HCT116 (cell line): ENCODE measurements around the gene ARL5A. TPM values are rescaled to one million over a fixed set of nuclear protein-coding genes. Genes with fewer than 3 reads are reported as not detected.

ENCODE experiments used
- ATAC-seq: fragments of 200-7000 bp; cut with Tn5 transposase; 2 replicates; pipeline ENCODE4 v1.9.1; 2020; ENCODE audit warnings: mild to moderate bottlenecking, moderate library complexity
- BruUV-seq: library from RNA; stranded (reverse); fragments of 400-500 nt; replicated peaks from 2 replicates; lab custom pipeline; 2021; lab: Mats Ljungman, UMichigan
- CTCF ChIA-PET: fragments of 300-600 bp; sonication (Branson Sonifier 250); formaldehyde crosslinking; loops from one replicate; lab custom pipeline; 2021; ENCODE audit warnings: antibody characterized with exemption; lab: Charles Lee
- POLR2A ChIA-PET: fragments of 300-600, 350-600 bp; sonication (Branson Sonifier 250); formaldehyde crosslinking; loops from one replicate; lab custom pipeline; 2021; ENCODE audit warnings: antibody characterized with exemption; lab: Charles Lee
- RAD21 ChIA-PET, 2 experiments: fragments of 300-600 bp; sonication (Branson Sonifier 250); formaldehyde crosslinking; loops; one replicate each; lab custom pipeline; 2023; ENCODE audit warnings: low total read pairs in 2 of 2; ENCODE audit not compliant: uncharacterized antibody in 2 of 2, unreplicated experiment in 2 of 2, low non-redundant PET in 1 of 2; lab: Charles Lee
- DNase-seq: peaks from one replicate; pipeline ENCODE4 v3.0.0-alpha.2; 2010; ENCODE audit warnings: low read depth, low spot score
- H2AFZ ChIP-seq: fragments of 200-600 bp; shearing (Covaris generic), sonication (generic); 2 replicates; pipeline ENCODE4 v1.6.1; 2017; ENCODE audit warnings: low read depth, mixed run types, mixed read lengths, antibody characterized with exemption, low read length; ENCODE audit not compliant: poor library complexity, severe bottlenecking
- H3K27ac ChIP-seq: 2 replicates; pipeline ENCODE4 v1.5.1; 2012; ENCODE audit warnings: low read depth, low read length
- H3K27me3 ChIP-seq: fragments of 200-600 bp; sonication (generic); 2 replicates; pipeline ENCODE4 v1.6.1; 2016; ENCODE audit warnings: mixed run types, low read length, mixed read lengths; ENCODE audit not compliant: insufficient read depth
- H3K36me3 ChIP-seq, 2 experiments: fragments of 200-500 bp in 1 of 2; fragments of 200-600 bp in 1 of 2; sonication (Bioruptor generic) in 1 of 2; sonication (generic) in 1 of 2; 2 replicates each; pipeline versions ENCODE4 v1.5.1 to v1.6.1; 2014 to 2016; ENCODE audit warnings: low read length in 2 of 2, inconsistent platforms in 1 of 2, mixed read lengths in 1 of 2, mixed run types in 1 of 2; ENCODE audit not compliant: insufficient read depth in 2 of 2, control insufficient read depth in 1 of 2
- H3K4me1 ChIP-seq, 2 experiments: fragments of 200-600 bp in 1 of 2; sonication (generic) in 1 of 2; 2 replicates each; pipeline versions ENCODE4 v1.5.1 to v1.6.1; 2012 to 2017; ENCODE audit warnings: low read length in 2 of 2, inconsistent platforms in 1 of 2, mild to moderate bottlenecking in 1 of 2, mixed read lengths in 1 of 2, mixed run types in 1 of 2, moderate library complexity in 1 of 2; ENCODE audit not compliant: insufficient read depth in 2 of 2, control insufficient read depth in 1 of 2
- H3K4me2 ChIP-seq: fragments of 200-600 bp; sonication (generic); 2 replicates; pipeline ENCODE4 v1.6.1; 2017; ENCODE audit warnings: mixed run types, low read length, mixed read lengths
- H3K4me3 ChIP-seq, 2 experiments: fragments of 200-600 bp in 1 of 2; sonication (generic) in 1 of 2; replicated peaks in 1 of 2; 2 replicates each; pipeline ENCODE4 v1.5.1; 2011 to 2016; ENCODE audit warnings: low read length in 2 of 2, control low read depth in 1 of 2, low read depth in 1 of 2, mild to moderate bottlenecking in 1 of 2, mixed read lengths in 1 of 2, mixed run types in 1 of 2
- H3K79me2 ChIP-seq: fragments of 200-600 bp; sonication (generic); 2 replicates; pipeline ENCODE4 v1.6.1; 2017; ENCODE audit warnings: mild to moderate bottlenecking, mixed run types, low read length, moderate library complexity, mixed read lengths; ENCODE audit not compliant: insufficient read depth
- H3K9ac ChIP-seq: fragments of 200-600 bp; sonication (generic); 2 replicates; pipeline ENCODE4 v1.6.1; 2016; ENCODE audit warnings: low read length, mixed read lengths
- H3K9me2 ChIP-seq: fragments of 200-600 bp; sonication (generic), shearing (Covaris generic); 2 replicates; pipeline ENCODE4 v1.6.1; 2017; ENCODE audit warnings: mixed run types, mild to moderate bottlenecking, moderate library complexity; ENCODE audit not compliant: insufficient read depth
- H3K9me3 ChIP-seq, 2 experiments: fragments of 200-500 bp in 1 of 2; fragments of 200-600 bp in 1 of 2; sonication (Bioruptor generic) in 1 of 2; sonication (generic) in 1 of 2; 2 replicates each; pipeline ENCODE4 v1.6.1; 2014 to 2017; ENCODE audit warnings: low read length in 2 of 2, mixed read lengths in 2 of 2, inconsistent platforms in 1 of 2, low read depth in 1 of 2, mild to moderate bottlenecking in 1 of 2, mixed run types in 1 of 2, moderate library complexity in 1 of 2; ENCODE audit not compliant: control insufficient read depth in 1 of 2, insufficient read depth in 1 of 2
- H4K20me1 ChIP-seq: fragments of 200-600 bp; sonication (generic), shearing (Covaris generic); 2 replicates; pipeline ENCODE4 v1.6.1; 2017; ENCODE audit warnings: mixed run types, mild to moderate bottlenecking, moderate library complexity; ENCODE audit not compliant: insufficient read depth
- ATF3 ChIP-seq: IDR thresholded peaks from 2 replicates; pipeline ENCODE4 v1.6.1; 2012
- EZH2 ChIP-seq: fragments of 200-600 bp; sonication (generic); IDR thresholded peaks from 2 replicates; pipeline ENCODE4 v1.6.1; 2017; ENCODE audit warnings: antibody characterized with exemption, mixed run types
- FOSL1 ChIP-seq: IDR thresholded peaks from 2 replicates; pipeline ENCODE4 v1.6.1; 2012; ENCODE audit warnings: low read depth
- JUND ChIP-seq: IDR thresholded peaks from 2 replicates; pipeline ENCODE4 v1.6.1; 2012
- RAD21 ChIP-seq: IDR thresholded peaks from 2 replicates; pipeline ENCODE4 v1.6.1; 2012; ENCODE audit warnings: low read depth, mild to moderate bottlenecking
- REST ChIP-seq: IDR thresholded peaks from 2 replicates; pipeline ENCODE4 v1.6.1; 2012; ENCODE audit warnings: low read depth
- intact Hi-C: fragments of 100-400 bp; cut with micrococcal nuclease; formaldehyde crosslinking; loops from 2 replicates; pipeline ENCODE4 v1.10.0; 2022
- total RNA-seq: library from RNA; stranded (reverse); gene quantifications from one replicate; pipeline ENCODE4 v1.2.1, GENCODE V29; 2021; ENCODE audit not compliant: unreplicated experiment

ARL5A gene
- total RNA-seq, 1 experiment from 2014 or later: 74.4 TPM

GRCh38 chr2:151805343-151805742 is 22.9 kb downstream of the ARL5A start (continued):
- TF ChIP-seq EZH2 (no peak), JUND (no peak), RAD21 (no peak)

GRCh38 chr2:151803811-151804210 is 24.4 kb downstream of the ARL5A start:
- ChIA-PET CTCF (no interaction called here), POLR2A (no interaction called here), RAD21 (no interaction called here)
- Histone ChIP-seq H3K9me3 (no peaks in the 10 kb centered on the region), H3K4me1 (no peaks in the 10 kb centered on the region), H3K9me2 (no peaks in the 10 kb centered on the region), H2AFZ (no peak overlapping the region), H3K9ac (no peak overlapping the region), H3K4me3 (no peak overlapping the region), H3K36me3 (peaks cover 11 to 15% of the 10 kb centered on the region in 2 experiments), H3K4me2 (no peak overlapping the region), H3K79me2 (peaks cover 5% of the 10 kb centered on the region; the same call in 1 of the 2 replicates), H3K27ac (no peak overlapping the region), H4K20me1 (peaks cover 9% of the 10 kb centered on the region; the same call in 1 of the 2 replicates), H3K27me3 (no peaks in the 10 kb centered on the region)
- intact Hi-C loops: no loop called here
- no peak for DNase-seq
- BruUV-seq: no TSS peak
- ATAC-seq: no peak
- TF ChIP-seq RAD21: no peak
- TF ChIP-seq FOSL1: no peak
- no peak for TF ChIP-seq JUND

DNA sequence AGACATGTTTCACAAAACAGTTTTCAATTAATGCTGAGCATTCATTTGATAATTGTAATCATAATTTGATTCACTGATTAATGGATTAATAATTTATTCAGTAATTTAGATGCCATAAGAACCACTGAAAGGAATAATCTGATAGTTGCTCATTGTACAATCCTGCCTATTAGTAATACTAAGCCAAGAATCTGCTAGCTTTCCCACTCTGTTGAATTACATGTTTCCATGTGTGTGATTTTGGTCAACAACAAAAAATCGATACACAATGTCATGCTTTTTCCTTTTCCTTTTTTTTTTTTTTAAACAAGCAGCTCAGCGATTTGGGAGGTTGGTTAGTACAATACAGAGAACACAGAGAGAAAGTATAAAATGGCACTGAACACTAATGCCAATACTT is 25.9 kb downstream of the ARL5A start:
- Histone ChIP-seq H3K79me2 (no peaks in the 10 kb centered on the region; the same call in 1 of the 2 replicates), H3K36me3 (peaks cover 11 to 15% of the 10 kb centered on the region in 2 experiments), H3K4me1 (peaks cover 0 to under 1% of the 10 kb centered on the region in 2 experiments; a peak in 1 of 4 replicates), H2AFZ (no peak overlapping the region), H3K27ac (no peak overlapping the region), H3K9ac (no peak overlapping the region), H3K9me3 (no peaks in the 10 kb centered on the region), H3K9me2 (no peaks in the 10 kb centered on the region), H3K27me3 (no peaks in the 10 kb centered on the region), H3K4me2 (no peak overlapping the region), H4K20me1 (0 out of 2 replicates have a peak, but pooled peaks cover 4% of the 10 kb centered on the region), H3K4me3 (no peak overlapping the region)
- TF ChIP-seq ATF3 (no peak), REST (no peak)
- DNase-seq: no peak
- TSS peak; percentile 14 for BruUV-seq
- ATAC-seq: no peak
- intact Hi-C loops: no loop called here
- RAD21 ChIA-PET: no interaction called here
- CTCF ChIA-PET: no interaction called here
- POLR2A ChIA-PET: no interaction called here
